ENCODE data around the gene PTPRR. TPM values are rescaled to one million over a fixed set of nuclear protein-coding genes. Genes with fewer than 3 reads are reported as not detected.

PTPRR gene
- total and polyA plus RNA-seq, 4 donors, result 0.02 to 0.08 TPM; not detected in 2

DNA sequence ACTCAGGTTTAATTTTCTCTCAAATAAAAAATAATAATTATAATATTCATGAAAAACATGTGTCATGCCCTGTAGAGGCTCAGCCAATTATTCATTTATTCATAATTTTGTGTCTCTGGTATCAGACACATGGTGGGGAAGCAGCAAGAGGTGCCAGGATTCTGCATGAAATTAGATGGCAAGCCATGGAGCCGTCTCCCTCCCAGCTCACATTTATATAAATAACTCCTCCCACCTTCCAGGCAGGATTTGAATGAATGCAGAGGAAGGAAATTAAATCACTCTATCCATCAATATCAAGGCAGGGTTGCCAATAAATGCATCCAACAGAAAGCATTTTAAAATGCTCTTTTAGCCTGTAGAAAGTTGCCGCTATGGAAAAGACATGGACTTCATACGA lies 98.1 kb downstream of the PTPRR start:
- no peak for DNase-seq (ENCODE audit: low spot score)
- TF ChIP-seq NR2F2 (IDR thresholded peaks at IDR 0.05) (no peak), HNF4G (IDR thresholded peaks at IDR 0.05) (no peak), YY1 (IDR thresholded peaks at IDR 0.05) (no peak), HNF4A (conservative IDR thresholded peaks at IDR 0.05) (no peak), TAF1 (conservative IDR thresholded peaks at IDR 0.05) (no peak), FOXA2 (IDR thresholded peaks at IDR 0.05) (no peak), JUND (IDR thresholded peaks at IDR 0.05) (no peak), SP1 (IDR thresholded peaks at IDR 0.05) (no peak), FOXA1 (IDR thresholded peaks at IDR 0.05) (no peak), RXRA (IDR thresholded peaks at IDR 0.05) (no peak)
- Histone ChIP-seq H3K27me3 (ENCODE audit: control insufficient read depth in 4 of 4, insufficient read depth in 4 of 4, low read length in 3 of 4) (no peaks in the 10 kb centered on the region), H3K36me3 (ENCODE audit: control insufficient read depth in 4 of 4, insufficient read depth in 3 of 4, low read depth in 1 of 4, low read length in 3 of 4) (no peaks in the 10 kb centered on the region), H3K4me3 (ENCODE audit: low read depth in 1 of 3, low read length in 3 of 3) (no peak overlapping the region), H3K4me1 (ENCODE audit: control insufficient read depth in 4 of 4, insufficient read depth in 4 of 4, low read length in 3 of 4) (no peaks in the 10 kb centered on the region), H3K27ac (ENCODE audit: low read depth in 1 of 2, low read length in 2 of 2) (no peak overlapping the region), H3K9ac (ENCODE audit: low read depth in 1 of 2, low read length in 2 of 2) (no peak overlapping the region), H3K9me3 (ENCODE audit: control insufficient read depth in 4 of 4, low read length in 3 of 4) (no peaks in the 10 kb centered on the region)
- WGBS, result 86% methylated on average over 3 of the region's 3 CpGs

- Histone ChIP-seq H3K4me1 (ENCODE audit: control insufficient read depth in 4 of 4, insufficient read depth in 4 of 4, low read length in 3 of 4) (no peaks in the 10 kb centered on the region), H3K4me3 (ENCODE audit: low read depth in 1 of 3, low read length in 3 of 3) (no peak overlapping the region), H3K9me3 (ENCODE audit: control insufficient read depth in 4 of 4, low read length in 3 of 4) (no peaks in the 10 kb centered on the region), H3K27me3 (ENCODE audit: control insufficient read depth in 4 of 4, insufficient read depth in 4 of 4, low read length in 3 of 4) (no peaks in the 10 kb centered on the region), H3K9ac (ENCODE audit: low read depth in 1 of 2, low read length in 2 of 2) (no peak overlapping the region), H3K27ac (ENCODE audit: low read depth in 1 of 2, low read length in 2 of 2) (no peak overlapping the region), H3K36me3 (ENCODE audit: control insufficient read depth in 4 of 4, insufficient read depth in 3 of 4, low read depth in 1 of 4, low read length in 3 of 4) (no peaks in the 10 kb centered on the region)
- WGBS, result 82% methylated on average over 2 of the region's 2 CpGs
- TF ChIP-seq ATF3 (IDR thresholded peaks at IDR 0.05), result no peak
- DNase-seq (ENCODE audit: low spot score), result no peak
Measured at GRCh38 chr12:70815971-70816391, 104.6 kb downstream of the PTPRR start.

- Histone ChIP-seq H3K4me1 (ENCODE audit: control insufficient read depth in 4 of 4, insufficient read depth in 4 of 4, low read length in 3 of 4) (no peaks in the 10 kb centered on the region), H3K36me3 (ENCODE audit: control insufficient read depth in 4 of 4, insufficient read depth in 3 of 4, low read depth in 1 of 4, low read length in 3 of 4) (no peaks in the 10 kb centered on the region), H3K9me3 (ENCODE audit: control insufficient read depth in 4 of 4, low read length in 3 of 4) (no peaks in the 10 kb centered on the region), H3K9ac (ENCODE audit: low read depth in 1 of 2, low read length in 2 of 2) (no peak overlapping the region), H3K27me3 (ENCODE audit: control insufficient read depth in 4 of 4, insufficient read depth in 4 of 4, low read length in 3 of 4) (no peaks in the 10 kb centered on the region), H3K4me3 (ENCODE audit: low read depth in 1 of 3, low read length in 3 of 3) (no peak overlapping the region), H3K27ac (ENCODE audit: low read depth in 1 of 2, low read length in 2 of 2) (no peak overlapping the region)
- 82% methylated on average over 2 of the region's 2 CpGs for WGBS
- TF ChIP-seq RXRA (IDR thresholded peaks at IDR 0.05), result no peak
- no peak for TF ChIP-seq ATF3 (IDR thresholded peaks at IDR 0.05)
- no peak for TF ChIP-seq SP1 (IDR thresholded peaks at IDR 0.05)
- TF ChIP-seq EGR1 (IDR thresholded peaks at IDR 0.05; ENCODE audit: low read depth in 2 of 2), result no peak
- TF ChIP-seq GABPA (IDR thresholded peaks at IDR 0.05 in 1 of 2, conservative IDR thresholded peaks at IDR 0.05 in 1 of 2), result no peak
- TF ChIP-seq JUND (IDR thresholded peaks at IDR 0.05), result no peak
- TF ChIP-seq FOXA1 (IDR thresholded peaks at IDR 0.05), result no peak
- TF ChIP-seq MAX (IDR thresholded peaks at IDR 0.05), result no peak
- no peak for TF ChIP-seq YY1 (IDR thresholded peaks at IDR 0.05)
- no peak for TF ChIP-seq ZBTB33 (IDR thresholded peaks at IDR 0.05)
- no peak for TF ChIP-seq HNF4G (IDR thresholded peaks at IDR 0.05)
- no peak for TF ChIP-seq REST (IDR thresholded peaks at IDR 0.05)
- no peak for TF ChIP-seq FOXA2 (IDR thresholded peaks at IDR 0.05)
- TF ChIP-seq RAD21 (IDR thresholded peaks at IDR 0.05), result no peak
- no peak for TF ChIP-seq TAF1 (conservative IDR thresholded peaks at IDR 0.05)
- DNase-seq (ENCODE audit: low spot score), result no peak
Measured at GRCh38 chr12:70815056-70815455, 105.5 kb downstream of the PTPRR start.

Data from liver (tissue), 9 donors.